H1 (cell line): ENCODE data around the gene SEMA4F. TPM values are rescaled to one million over a fixed set of nuclear protein-coding genes. Genes with fewer than 3 reads are reported as not detected.

Experiments
- CTCF ChIA-PET: fragments of 300-600 bp; sonication (Branson Sonifier 250); formaldehyde crosslinking; loops from one replicate; lab custom pipeline; 2021; ENCODE audit not compliant: partially characterized antibody; lab: Charles Lee
- POLR2A ChIA-PET: fragments of 300-600 bp; sonication (Branson Sonifier 250); formaldehyde crosslinking; loops from one replicate; lab custom pipeline; 2021; ENCODE audit warnings: inconsistent platforms; ENCODE audit not compliant: partially characterized antibody; lab: Charles Lee
- DNase-seq, 2 experiments: peaks; one replicate each; pipeline versions ENCODE4 v3.0.0 to v3.0.0-alpha.2; 2010 to 2022; ENCODE audit warnings: low spot score in 2 of 2, low read depth in 1 of 2, mixed read lengths in 1 of 2
- FAIRE-seq: peaks from 2 replicates; lab custom pipeline; 2011; peaks lifted over from hg19 to GRCh38; lab: Jason Lieb, UNC
- H2AFZ ChIP-seq: 2 replicates; pipeline ENCODE4 v1.8.1; 2012; ENCODE audit warnings: low read length, inconsistent platforms
- H2AK5ac ChIP-seq: 2 replicates; pipeline ENCODE4 v1.6.1; 2013; ENCODE audit warnings: low read depth, low read length
- H2BK120ac ChIP-seq: replicated peaks from 2 replicates; pipeline ENCODE3; 2013; ENCODE audit warnings: low read depth, low read length, inconsistent platforms
- H2BK12ac ChIP-seq: 2 replicates; pipeline ENCODE4 v1.6.1; 2013; ENCODE audit warnings: low read depth, low read length
- H2BK15ac ChIP-seq: 2 replicates; pipeline ENCODE4 v1.6.1; 2013; ENCODE audit warnings: low read length
- H2BK20ac ChIP-seq: 2 replicates; pipeline ENCODE4 v1.6.1; 2013; ENCODE audit warnings: low read length
- H2BK5ac ChIP-seq: 2 replicates; pipeline ENCODE4 v1.6.1; 2013; ENCODE audit warnings: low read depth, low read length
- H3K14ac ChIP-seq: 2 replicates; pipeline ENCODE4 v1.6.1; 2013; ENCODE audit warnings: inconsistent platforms; ENCODE audit not compliant: insufficient read length
- H3K18ac ChIP-seq: 2 replicates; pipeline ENCODE4 v1.6.1; 2013; ENCODE audit warnings: low read length; ENCODE audit errors: extremely low read depth
- H3K23ac ChIP-seq: 2 replicates; pipeline ENCODE4 v1.6.1; 2013; ENCODE audit warnings: inconsistent platforms; ENCODE audit not compliant: insufficient read length
- H3K23me2 ChIP-seq: 2 replicates; pipeline ENCODE4 v1.6.1; 2013; ENCODE audit warnings: low read depth, low read length
- H3K27ac ChIP-seq: 2 replicates; pipeline ENCODE4 v1.6.1; 2011; ENCODE audit warnings: low read depth, low read length, inconsistent platforms
- H3K27me3 ChIP-seq, 4 experiments: replicated peaks in 1 of 4; 1 replicate in 1 of 4; 2 replicates in 3 of 4; pipeline versions ENCODE4 v1.6.1 to v1.8.1; 2011 to 2013; ENCODE audit warnings: low read length in 3 of 4, mild to moderate bottlenecking in 3 of 4, inconsistent platforms in 2 of 4, mixed read lengths in 2 of 4, moderate library complexity in 1 of 4; ENCODE audit not compliant: control insufficient read depth in 3 of 4, insufficient read depth in 3 of 4; ENCODE audit errors: extremely low read depth in 1 of 4
- H3K36me3 ChIP-seq, 4 experiments: 2 replicates each; pipeline versions ENCODE4 v1.6.1 to v1.8.1; 2011 to 2013; ENCODE audit warnings: mild to moderate bottlenecking in 4 of 4, low read length in 3 of 4, moderate library complexity in 2 of 4, control low read depth in 1 of 4, inconsistent platforms in 1 of 4; ENCODE audit not compliant: insufficient read depth in 4 of 4, control insufficient read depth in 2 of 4
- H3K4ac ChIP-seq: replicated peaks from 2 replicates; pipeline ENCODE3; 2013; ENCODE audit warnings: low read length, low read depth, mixed read lengths, inconsistent platforms; ENCODE audit not compliant: insufficient read length
- H3K4me1 ChIP-seq, 4 experiments: replicated peaks in 1 of 4; 1 replicate in 1 of 4; 2 replicates in 3 of 4; pipeline versions ENCODE4 v1.6.1 to v1.8.1; 2011 to 2013; ENCODE audit warnings: low read length in 3 of 4, inconsistent platforms in 2 of 4, mixed read lengths in 1 of 4; ENCODE audit not compliant: insufficient read depth in 4 of 4, control insufficient read depth in 3 of 4
- H3K4me2 ChIP-seq, 2 experiments: 2 replicates each; pipeline versions ENCODE4 v1.6.1 to v1.8.1; 2011 to 2013; ENCODE audit warnings: low read depth in 2 of 2, low read length in 2 of 2, control low read depth in 1 of 2, inconsistent platforms in 1 of 2, mild to moderate bottlenecking in 1 of 2; ENCODE audit not compliant: insufficient read depth in 1 of 2
- H3K4me3 ChIP-seq, 4 experiments: fragments of 200-600, 300-600 bp in 1 of 4; sonication (generic), shearing (Covaris generic), sonication (Bioruptor Twin) in 1 of 4; 2 replicates each; pipeline versions ENCODE4 v1.5.1 to v1.8.1; 2011 to 2016; ENCODE audit warnings: low read length in 4 of 4, low read depth in 3 of 4, control low read depth in 2 of 4, inconsistent platforms in 2 of 4, mild to moderate bottlenecking in 2 of 4, mixed read lengths in 1 of 4, moderate library complexity in 1 of 4; ENCODE audit not compliant: insufficient read depth in 2 of 4; ENCODE audit errors: extremely low read depth in 1 of 4
- H3K56ac ChIP-seq: replicated peaks from 2 replicates; pipeline ENCODE3; 2013; ENCODE audit warnings: low read depth, mild to moderate bottlenecking, mixed read lengths, low read length, inconsistent platforms; ENCODE audit not compliant: insufficient read length
- H3K79me1 ChIP-seq: 2 replicates; pipeline ENCODE4 v1.6.1; 2013; ENCODE audit warnings: low read depth, low read length, control low read depth
- H3K79me2 ChIP-seq, 2 experiments: 2 replicates each; pipeline versions ENCODE4 v1.6.1 to v1.8.1; 2012 to 2013; ENCODE audit warnings: low read length in 2 of 2, mild to moderate bottlenecking in 2 of 2, inconsistent platforms in 1 of 2; ENCODE audit not compliant: insufficient read depth in 2 of 2, control insufficient read depth in 1 of 2
- H3K9ac ChIP-seq, 4 experiments: replicated peaks in 1 of 4; 1 replicate in 1 of 4; 2 replicates in 3 of 4; pipeline versions ENCODE4 v1.6.1 to v1.8.1; 2011 to 2013; ENCODE audit warnings: low read depth in 3 of 4, low read length in 3 of 4, control low read depth in 2 of 4, mild to moderate bottlenecking in 2 of 4, moderate library complexity in 2 of 4, inconsistent platforms in 1 of 4; ENCODE audit errors: extremely low read depth in 1 of 4
- H3K9me3 ChIP-seq, 2 experiments: 2 replicates each; pipeline versions ENCODE4 v1.6.1 to v1.8.1; 2012 to 2013; ENCODE audit warnings: mild to moderate bottlenecking in 2 of 2, moderate library complexity in 2 of 2, control low read depth in 1 of 2, inconsistent platforms in 1 of 2, low read depth in 1 of 2, low read length in 1 of 2, mixed read lengths in 1 of 2; ENCODE audit not compliant: insufficient read depth in 2 of 2
- H4K20me1 ChIP-seq, 2 experiments: replicated peaks in 1 of 2; 2 replicates each; pipeline versions ENCODE3 to v1.8.1; 2011 to 2013; ENCODE audit warnings: inconsistent platforms in 2 of 2, low read length in 2 of 2, mild to moderate bottlenecking in 1 of 2; ENCODE audit not compliant: insufficient read depth in 2 of 2, control insufficient read depth in 1 of 2
- H4K5ac ChIP-seq: 2 replicates; pipeline ENCODE4 v1.6.1; 2013; ENCODE audit warnings: low read length, low read depth, mixed read lengths, inconsistent platforms; ENCODE audit not compliant: insufficient read length
- H4K8ac ChIP-seq: 2 replicates; pipeline ENCODE4 v1.8.0; 2013; ENCODE audit warnings: mild to moderate bottlenecking, moderate library complexity, low read length, inconsistent platforms; ENCODE audit not compliant: insufficient read depth; ENCODE audit errors: extremely low read depth
- H4K91ac ChIP-seq: replicated peaks from 2 replicates; pipeline ENCODE3; 2013; ENCODE audit warnings: low read length, mixed read lengths, inconsistent platforms; ENCODE audit not compliant: insufficient read length
- ATF2 ChIP-seq: IDR thresholded peaks from 2 replicates; pipeline ENCODE4 v1.6.1; 2012; ENCODE audit warnings: low read length, inconsistent platforms
- ATF3 ChIP-seq: IDR thresholded peaks from 2 replicates; pipeline ENCODE4 v1.6.1; 2011; ENCODE audit warnings: low read depth, mild to moderate bottlenecking, low read length; ENCODE audit not compliant: insufficient read depth
- EGR1 ChIP-seq: IDR thresholded peaks from 2 replicates; pipeline ENCODE4 v1.6.1; 2011; ENCODE audit warnings: low read depth, low read length, borderline replicate concordance
- EP300 ChIP-seq, 2 experiments: IDR thresholded peaks; 1 replicate in 1 of 2; 2 replicates in 1 of 2; pipeline ENCODE4 v1.6.1; 2011 to 2012; ENCODE audit warnings: low read depth in 2 of 2, low read length in 2 of 2, mild to moderate bottlenecking in 2 of 2, borderline replicate concordance in 1 of 2, inconsistent platforms in 1 of 2, moderate library complexity in 1 of 2
- TCF12 ChIP-seq: IDR thresholded peaks from 2 replicates; pipeline ENCODE4 v1.6.1; 2011; ENCODE audit warnings: low read depth, mild to moderate bottlenecking, low read length
- WGBS, 2 experiments: shearing (Covaris generic) in 1 of 2; methylation state at CpG; one replicate each; pipeline versions ENCODE4 v1.1.6 to v1.1.7; 2013 to 2015; ENCODE audit warnings: low lambda C conversion rate in 2 of 2, mixed read lengths in 2 of 2, inconsistent platforms in 1 of 2, low coverage in 1 of 2, missing lambda C conversion rate in 1 of 2; ENCODE audit not compliant: insufficient replicate concordance in 2 of 2, insufficient coverage in 1 of 2, insufficient read length in 1 of 2; ENCODE audit errors: extremely low coverage in 1 of 2, missing lambda C conversion rate in 1 of 2; 5-methylcytosine and 5-hydroxymethylcytosine counted together
- polyA plus RNA-seq, 7 experiments: library from polyadenylated mRNA; depleted of rRNA in 3 of 7; stranded (reverse) in 5 of 7; unstranded in 2 of 7; fragments of >200 nt in 5 of 7; fragments of 200-250 nt in 2 of 7; gene quantifications; 1 replicate in 5 of 7; 2 replicates in 1 of 7; 4 replicates in 1 of 7; pipeline versions ENCODE4 v1.2.1 to v1.2.3, GENCODE V29; 2011 to 2013; ENCODE audit warnings: missing spikeins in 2 of 7, mixed read lengths in 2 of 7
- total RNA-seq: library from RNA; stranded (reverse); fragmentation: NEBNext Ultra II Directional; extraction: Animal tissue kit (Norgen Biotek cat#: 25700); gene quantifications from 2 replicates; pipeline ENCODE4 v1.2.1, GENCODE V29; 2021

The SEMA4F gene
- total and polyA plus RNA-seq, 2 of the 8 experiments (the other 6 are each of a cell fraction or from before 2014, with no cell fraction given): 3.3 to 3.4 TPM

GRCh38 chr2:74694281-74694680, 40.2 kb downstream of the SEMA4F start:
- no peaks in the 10 kb centered on the region for H3K4me1 ChIP-seq
- no peaks in the 10 kb centered on the region for H3K79me1 ChIP-seq
- H3K4me2 ChIP-seq: no peak overlapping the region
- CTCF ChIA-PET: interaction anchor here (0.7 to 2.0 kb wide), 10 partner anchors 9 to 183 kb away, joined by 3 to 8 read pairs (median 4); no protein-coding TSS in a partner anchor
- FAIRE-seq: no peak
- H2AFZ ChIP-seq: no peak overlapping the region
- no peak overlapping the region for H2BK12ac ChIP-seq
- no peak overlapping the region for H2BK15ac ChIP-seq
- DNase-seq: no peak
- no peaks in the 10 kb centered on the region for H4K20me1 ChIP-seq
- no peak overlapping the region for H2BK120ac ChIP-seq
- no peak overlapping the region for H3K9ac ChIP-seq
- no peaks in the 10 kb centered on the region for H3K9me3 ChIP-seq
- no peak overlapping the region for H3K4ac ChIP-seq
- no peak overlapping the region for H3K23ac ChIP-seq
- H3K18ac ChIP-seq: no peak overlapping the region
- H3K23me2 ChIP-seq: no peaks in the 10 kb centered on the region
- no peak overlapping the region for H3K56ac ChIP-seq
- no peak overlapping the region for H2BK20ac ChIP-seq
- no peaks in the 10 kb centered on the region for H3K27me3 ChIP-seq
- WGBS, 2 experiments: 88% methylated on average over 3 of the region's 3 CpGs; no CpG with 5 or more reads in 1 of the 2 experiments
- no peak overlapping the region for H3K27ac ChIP-seq
- no peak overlapping the region for H2BK5ac ChIP-seq
- POLR2A ChIA-PET: interaction anchor here (0.8 kb wide), 1 partner anchor 141 kb away, joined by 3 read pairs; no protein-coding TSS in a partner anchor
- no peak overlapping the region for H3K14ac ChIP-seq
- no peaks in the 10 kb centered on the region for H3K36me3 ChIP-seq
- H2AK5ac ChIP-seq: no peak overlapping the region
- no peak overlapping the region for H3K4me3 ChIP-seq
- H4K8ac ChIP-seq: no peak overlapping the region
- H4K5ac ChIP-seq: no peak overlapping the region
- H4K91ac ChIP-seq: no peak overlapping the region
- no peaks in the 10 kb centered on the region for H3K79me2 ChIP-seq
- no peak for TF ChIP-seq EGR1
- TF ChIP-seq TCF12: no peak
- no peak for TF ChIP-seq ATF3
- no peak for TF ChIP-seq ATF2
- no peak for TF ChIP-seq EP300 (IDR thresholded peaks at IDR 0.05; ENCODE audit: borderline replicate concordance in 1 of 2, low read depth in 2 of 2, low read length in 2 of 2)
